Measurements from ENCODE around the gene STX8. TPM values are rescaled to one million over a fixed set of nuclear protein-coding genes. Genes with fewer than 3 reads are reported as not detected.

STX8 gene
- total RNA-seq, 4 donors from 2014 or later: 69.7 to 129 (median 89.6) TPM

DNA sequence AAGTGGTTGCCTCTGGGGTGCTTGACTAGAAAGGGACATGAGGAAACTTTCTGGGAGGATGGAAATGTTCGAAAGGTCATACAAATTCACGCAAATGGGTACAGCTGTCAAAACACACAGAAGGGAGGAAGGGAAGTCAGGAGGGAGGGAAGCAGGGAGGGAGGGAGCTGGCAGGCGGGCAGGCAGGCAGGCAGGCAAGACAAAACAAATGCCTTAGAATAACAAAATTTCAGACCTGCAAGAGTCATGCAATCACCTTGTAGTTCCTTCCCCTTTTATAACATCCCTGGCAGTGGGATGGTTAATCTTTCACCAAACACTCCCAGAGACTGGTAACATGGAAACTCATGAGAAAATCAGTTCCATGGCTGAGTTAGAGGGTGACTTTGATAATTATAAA is 189.2 kb downstream of the STX8 start:
- TF ChIP-seq, protein P1, sequence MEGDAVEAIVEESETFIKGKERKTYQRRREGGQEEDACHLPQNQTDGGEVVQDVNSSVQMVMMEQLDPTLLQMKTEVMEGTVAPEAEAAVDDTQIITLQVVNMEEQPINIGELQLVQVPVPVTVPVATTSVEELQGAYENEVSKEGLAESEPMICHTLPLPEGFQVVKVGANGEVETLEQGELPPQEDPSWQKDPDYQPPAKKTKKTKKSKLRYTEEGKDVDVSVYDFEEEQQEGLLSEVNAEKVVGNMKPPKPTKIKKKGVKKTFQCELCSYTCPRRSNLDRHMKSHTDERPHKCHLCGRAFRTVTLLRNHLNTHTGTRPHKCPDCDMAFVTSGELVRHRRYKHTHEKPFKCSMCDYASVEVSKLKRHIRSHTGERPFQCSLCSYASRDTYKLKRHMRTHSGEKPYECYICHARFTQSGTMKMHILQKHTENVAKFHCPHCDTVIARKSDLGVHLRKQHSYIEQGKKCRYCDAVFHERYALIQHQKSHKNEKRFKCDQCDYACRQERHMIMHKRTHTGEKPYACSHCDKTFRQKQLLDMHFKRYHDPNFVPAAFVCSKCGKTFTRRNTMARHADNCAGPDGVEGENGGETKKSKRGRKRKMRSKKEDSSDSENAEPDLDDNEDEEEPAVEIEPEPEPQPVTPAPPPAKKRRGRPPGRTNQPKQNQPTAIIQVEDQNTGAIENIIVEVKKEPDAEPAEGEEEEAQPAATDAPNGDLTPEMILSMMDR (IDR thresholded peaks at IDR 0.05; ENCODE audit: low read depth): no peak

DNA sequence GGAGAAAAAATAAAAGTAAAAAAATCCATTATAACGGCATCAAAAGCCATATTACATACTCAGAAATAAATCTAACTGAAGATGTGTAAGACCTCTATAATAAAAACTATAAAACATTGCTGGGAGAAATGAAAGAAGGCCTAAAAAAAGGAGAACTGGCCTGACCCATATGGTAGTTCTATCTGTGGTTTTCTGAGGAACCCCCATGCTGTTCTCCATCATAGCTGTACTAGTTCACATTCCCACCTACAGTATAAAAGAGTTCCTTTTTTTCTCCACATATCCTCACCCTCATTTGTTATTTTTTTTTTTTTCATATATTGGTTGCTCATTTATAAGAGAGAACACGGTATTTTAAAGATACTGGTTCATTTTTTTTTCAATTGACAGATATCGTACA is 191.8 kb downstream of the STX8 start:
- TF ChIP-seq, protein P1 (IDR thresholded peaks at IDR 0.05; ENCODE audit: low read depth): no peak

DNA sequence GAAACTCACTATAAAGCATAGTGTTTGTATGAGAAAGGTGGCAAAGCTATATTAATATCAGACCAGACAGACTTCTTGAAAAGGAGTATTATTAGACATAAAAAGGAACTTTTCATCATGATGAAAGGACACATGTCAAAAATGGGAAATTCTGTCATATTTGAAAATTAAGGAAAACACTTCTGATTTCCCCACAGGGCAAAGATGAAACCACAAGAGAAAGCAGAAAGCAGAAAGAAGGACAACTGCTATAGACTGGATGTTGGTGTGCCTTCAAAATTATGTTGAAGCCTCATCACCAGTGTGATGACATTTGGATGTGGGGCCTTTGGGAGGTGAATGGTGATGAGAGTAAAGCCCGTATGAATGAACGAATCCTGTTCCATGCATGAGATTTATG is 193.0 kb downstream of the STX8 start:
- TF ChIP-seq, protein P1 (IDR thresholded peaks at IDR 0.05; ENCODE audit: low read depth): no peak

DNA sequence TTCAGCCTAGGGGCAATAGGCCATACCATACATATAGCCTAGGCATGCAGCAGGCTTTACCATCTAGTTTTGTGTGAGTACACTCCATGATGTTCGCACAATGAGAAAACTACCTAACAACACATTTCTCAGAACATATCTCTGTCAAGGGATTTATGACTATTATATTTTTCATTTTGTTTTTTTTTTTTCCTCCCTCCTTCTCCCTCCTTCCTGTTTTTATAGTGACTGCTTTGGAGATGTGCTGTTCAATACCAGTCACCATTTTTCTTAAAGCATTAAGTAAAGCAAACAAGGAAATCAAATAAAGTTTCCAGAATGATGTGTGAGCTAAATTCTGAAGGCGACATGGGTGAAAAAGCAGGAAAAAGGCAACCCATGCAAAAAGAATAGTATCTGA is 194.6 kb downstream of the STX8 start:
- TF ChIP-seq, protein P1 (IDR thresholded peaks at IDR 0.05; ENCODE audit: low read depth): no peak

DNA sequence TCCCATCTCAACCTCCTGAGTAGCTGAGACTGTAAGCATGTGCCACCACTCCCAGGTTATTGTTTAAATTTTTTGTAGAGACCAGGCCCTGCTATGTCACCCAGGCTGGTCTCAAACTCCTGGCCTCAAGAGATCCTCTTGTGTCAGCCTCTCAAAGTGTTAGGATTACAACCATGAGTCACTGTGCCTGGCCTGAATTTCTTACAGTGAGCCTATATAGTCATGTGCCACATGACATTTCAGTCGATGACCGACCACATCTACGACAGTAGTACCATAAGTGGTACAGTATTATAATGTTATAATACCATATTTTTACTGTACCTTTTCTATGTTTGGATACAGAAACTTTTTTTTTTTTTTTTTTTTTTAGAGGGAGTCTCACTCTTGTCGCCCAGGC is 195.3 kb downstream of the STX8 start:
- TF ChIP-seq, protein P1 (IDR thresholded peaks at IDR 0.05; ENCODE audit: low read depth): no peak

DNA sequence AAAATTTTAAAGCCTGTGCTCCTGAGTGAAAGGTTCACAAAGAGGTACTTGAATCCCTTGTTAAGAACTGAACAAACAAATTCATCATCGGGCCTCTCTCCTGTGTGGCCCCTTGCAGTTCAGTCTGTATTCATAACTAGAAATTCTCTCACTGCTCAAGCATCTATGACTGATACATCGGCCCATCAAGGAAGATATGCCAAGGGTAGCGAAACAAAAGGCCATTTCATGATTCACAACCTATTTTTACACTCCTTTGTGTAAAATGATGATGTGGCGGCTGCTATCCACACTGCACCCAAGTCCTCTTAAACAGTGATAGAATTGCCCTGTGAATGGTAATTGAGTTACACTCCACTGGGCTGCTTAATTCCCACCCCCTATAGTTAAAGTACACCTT is 204.6 kb downstream of the STX8 start:
- TF ChIP-seq, protein P1 (IDR thresholded peaks at IDR 0.05; ENCODE audit: low read depth): no peak

DNA sequence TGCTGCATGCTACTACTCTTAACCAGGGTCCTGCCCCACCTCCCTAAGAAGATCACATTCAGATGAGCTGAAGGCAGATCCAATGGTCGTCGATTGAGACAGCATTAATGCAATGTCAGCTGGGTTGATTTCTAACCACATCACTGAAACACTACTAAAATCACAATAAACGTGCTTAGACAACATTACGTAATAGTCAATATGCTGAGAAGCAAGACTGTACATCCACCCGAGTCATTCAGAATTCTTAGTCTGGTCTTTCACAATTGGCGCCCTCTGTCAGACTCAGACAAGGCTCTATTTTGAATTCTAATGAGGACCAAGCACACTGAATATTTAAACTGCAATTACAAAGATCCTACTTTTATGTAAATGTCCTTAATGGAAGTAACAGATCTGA is 205.2 kb downstream of the STX8 start:
- TF ChIP-seq, protein P1 (IDR thresholded peaks at IDR 0.05; ENCODE audit: low read depth): no peak

Measured in subcutaneous adipose tissue (tissue), 4 donors.